ENCODE data around the gene WNT3A.

WNT3A gene

DNA sequence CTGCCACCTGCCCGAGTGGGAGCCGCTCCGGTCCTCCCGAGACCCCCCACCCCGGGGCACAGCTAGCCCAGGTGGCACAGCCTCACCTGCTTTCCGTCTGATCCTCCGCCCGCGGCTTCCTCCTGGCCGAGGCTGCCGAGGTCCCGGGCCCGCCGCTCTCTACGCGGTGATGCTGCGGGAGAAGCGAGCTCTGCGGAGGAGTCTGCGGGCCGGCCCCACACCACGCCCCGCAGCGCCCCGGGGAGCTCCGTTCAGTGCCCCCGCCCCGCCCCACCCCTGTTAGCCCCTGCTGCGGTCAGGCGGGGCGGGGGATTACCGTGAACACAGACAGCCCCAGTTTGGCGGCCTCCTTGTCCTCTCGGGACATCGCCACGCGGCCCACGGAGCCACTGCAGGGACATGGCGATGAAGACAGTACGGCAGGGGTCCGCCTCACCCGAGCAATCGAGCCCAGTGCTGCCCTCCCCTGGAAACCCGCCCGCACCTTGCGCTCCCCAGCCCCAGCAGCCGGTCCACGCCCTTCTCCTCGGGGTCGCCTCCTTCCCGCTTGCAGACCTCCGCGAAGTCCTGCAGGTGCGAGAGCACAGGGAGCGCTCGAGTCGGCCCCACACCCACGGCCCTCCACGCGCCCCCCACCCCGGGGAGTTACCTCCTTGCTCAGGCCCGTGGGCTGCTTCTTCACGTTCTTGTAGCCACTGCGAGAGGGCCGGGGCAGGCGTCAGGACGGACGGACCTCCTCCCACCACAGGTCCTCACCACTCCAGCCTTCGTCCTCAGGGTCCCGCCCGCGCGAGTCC lies 95.4 kb downstream of the WNT3A start:
- peaks cover 39% of the 10 kb centered on the region for H3K36me3 Mint-ChIP-seq
- H3K27ac Mint-ChIP-seq = peak overlapping the region; percentile 84
- no peaks in the 10 kb centered on the region for H3K9me3 Mint-ChIP-seq
- CTCF ChIA-PET = interaction anchor here (1.1 kb wide), 1 partner anchor 103 kb away, joined by 3 read pairs; no protein-coding TSS in a partner anchor
- peaks cover 34% of the 10 kb centered on the region for H3K4me1 Mint-ChIP-seq
- H3K4me3 Mint-ChIP-seq = peak overlapping the region; percentile 94
- peaks cover 5% of the 10 kb centered on the region for H3K27me3 Mint-ChIP-seq
- DNase-seq = peak; percentile 72

DNA sequence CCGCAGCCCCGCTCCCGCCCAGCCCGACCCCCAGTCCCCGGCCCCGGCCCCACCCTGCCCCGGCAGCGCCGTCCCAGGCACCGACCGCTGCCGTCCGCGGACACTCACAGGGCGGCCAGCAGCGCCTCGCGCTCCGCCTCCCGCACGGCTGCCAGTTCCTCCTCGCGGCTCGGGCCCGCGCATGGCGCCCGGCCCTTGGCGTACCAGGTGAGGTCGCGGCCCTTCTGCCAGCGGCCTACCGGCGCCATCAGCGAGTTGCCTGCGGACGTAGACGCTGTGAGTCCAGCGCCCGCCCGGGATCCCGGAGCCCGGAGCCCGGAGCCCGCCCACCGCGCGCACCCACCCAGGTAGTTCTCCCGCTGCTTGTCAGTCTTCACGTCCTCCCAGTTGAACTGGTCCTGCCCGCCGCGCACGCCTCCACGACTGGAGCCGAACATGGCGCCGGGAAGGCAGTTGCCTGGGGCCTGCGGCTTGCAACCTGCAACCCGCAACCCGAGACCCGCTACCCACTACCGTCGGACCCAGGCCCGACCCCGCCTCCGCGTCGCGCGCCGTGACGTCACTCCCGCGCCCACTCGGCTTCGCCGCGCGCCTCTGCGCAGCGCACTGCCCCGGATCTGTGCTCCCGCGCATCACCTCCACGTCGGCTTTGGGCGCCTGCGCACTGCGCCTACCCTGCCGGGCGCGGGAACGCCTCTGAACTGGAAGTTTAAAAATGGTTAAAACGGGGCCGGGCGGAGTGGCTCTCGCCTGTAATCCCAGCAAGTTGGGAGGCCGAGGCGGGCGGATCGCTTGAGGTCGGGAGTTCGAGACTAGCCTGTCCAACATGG lies 96.2 kb downstream of the WNT3A start, which contains the start of gene C1orf35:
Gene C1orf35, minus strand, starts transcription at position 535 of the 830 bp plus-strand sequence. Its CDS starts 98 bp downstream, at position 437.
- peaks cover 40% of the 10 kb centered on the region for H3K4me1 Mint-ChIP-seq
- H3K27me3 Mint-ChIP-seq = peaks cover 5% of the 10 kb centered on the region
- peak within 1 kb of the TSS; percentile 95 for H3K27ac Mint-ChIP-seq
- H3K36me3 Mint-ChIP-seq = peaks cover 32% of the 10 kb centered on the region
- H3K4me3 Mint-ChIP-seq = peak within 1 kb of the TSS; percentile 94
- peak; percentile 97 for DNase-seq
- CTCF ChIA-PET = interaction anchor here (1.5 kb wide), 1 partner anchor 28 kb away, joined by 4 read pairs; no protein-coding TSS in a partner anchor
- H3K9me3 Mint-ChIP-seq = no peaks in the 10 kb centered on the region

DNA sequence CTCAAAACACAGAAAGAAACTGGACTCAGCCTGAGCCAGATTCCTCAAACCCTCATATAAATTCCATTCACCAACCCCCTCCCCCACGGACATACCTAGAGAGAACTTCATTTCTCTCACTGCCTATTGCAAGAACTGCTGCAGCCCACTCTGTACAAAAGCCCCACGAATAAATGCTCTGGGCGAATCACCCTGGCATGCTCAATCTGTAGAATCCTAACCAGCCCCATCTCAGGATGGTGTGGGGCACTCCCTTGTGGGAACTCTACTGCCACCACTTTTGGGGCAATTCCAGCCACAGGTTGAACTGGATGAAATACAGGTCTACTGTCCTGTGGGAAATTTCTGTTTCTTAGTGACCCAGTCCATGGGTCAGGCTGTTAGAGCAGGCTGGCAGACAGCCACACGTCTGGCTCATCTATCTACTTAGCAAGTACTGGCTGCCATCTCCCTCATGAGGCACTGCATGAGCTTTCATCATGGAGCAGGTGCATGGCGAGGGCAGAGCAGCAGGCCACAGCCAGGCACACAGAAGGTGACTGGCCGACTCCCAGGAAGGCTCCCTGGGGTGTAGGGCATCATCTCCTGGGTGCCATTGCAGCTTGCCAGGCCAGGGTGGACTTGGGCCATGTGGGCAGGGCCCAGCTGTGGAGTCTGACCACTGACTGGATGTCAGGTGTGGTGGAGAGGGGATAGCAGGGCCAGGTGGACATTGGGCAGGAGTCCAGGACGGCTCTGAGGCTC lies 97.9 kb downstream of the WNT3A start:
- Mint-ChIP-seq H3K27ac (peak overlapping the region; percentile 86), H3K36me3 (peaks cover 18% of the 10 kb centered on the region), H3K9me3 (no peaks in the 10 kb centered on the region), H3K27me3 (peaks cover 6% of the 10 kb centered on the region), H3K4me1 (peaks cover 52% of the 10 kb centered on the region), H3K4me3 (peak overlapping the region; percentile 94)
- no peak for DNase-seq
- CTCF ChIA-PET = interaction anchor here (1.2 to 1.5 kb wide), 2 partner anchors 21 to 26 kb away, joined by 4 read pairs; no protein-coding TSS in a partner anchor

DNA sequence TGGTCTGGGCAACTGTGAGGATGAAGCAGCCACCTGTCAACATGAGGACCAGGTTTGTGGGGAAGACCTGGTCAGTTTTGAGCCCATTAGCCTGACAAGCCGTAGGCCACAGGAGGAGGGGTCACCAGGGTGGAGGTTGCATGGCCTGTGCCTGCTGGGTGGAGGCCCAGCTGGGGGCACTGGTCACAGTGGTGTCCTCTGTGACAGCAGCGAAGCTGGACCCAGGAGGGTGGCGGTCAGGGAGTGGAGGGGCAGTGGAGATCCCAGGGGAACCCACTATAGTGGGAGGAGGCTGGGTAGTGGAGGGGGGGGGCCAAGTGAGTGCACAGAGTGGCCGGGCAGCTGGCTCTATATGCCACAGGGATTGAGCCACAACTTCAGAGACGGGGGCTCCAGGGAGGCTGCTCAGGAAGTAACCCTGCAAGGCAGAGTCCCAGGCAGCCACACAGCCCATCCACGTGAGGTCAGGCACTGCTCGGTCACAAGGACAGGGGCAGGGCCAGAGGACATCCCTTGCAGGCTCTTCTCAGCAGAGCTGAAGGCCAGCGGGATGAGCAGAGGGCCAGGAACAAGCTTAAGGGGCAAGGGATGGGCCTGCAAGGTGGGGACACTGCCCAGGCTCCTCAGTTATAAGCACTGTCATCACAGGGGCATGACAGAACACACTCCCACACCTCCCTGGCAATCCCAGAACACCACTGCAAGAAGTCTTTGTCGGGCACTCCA lies 98.6 kb downstream of the WNT3A start:
- CTCF ChIA-PET = interaction anchor here (1.2 kb wide), 1 partner anchor 21 kb away, joined by 4 read pairs; no protein-coding TSS in a partner anchor
- Mint-ChIP-seq H3K4me3 (peak overlapping the region; percentile 94), H3K4me1 (peaks cover 59% of the 10 kb centered on the region), H3K27me3 (peaks cover 12% of the 10 kb centered on the region), H3K9me3 (no peaks in the 10 kb centered on the region), H3K27ac (no peak overlapping the region), H3K36me3 (peaks cover 11% of the 10 kb centered on the region)
- DNase-seq = no peak

DNA sequence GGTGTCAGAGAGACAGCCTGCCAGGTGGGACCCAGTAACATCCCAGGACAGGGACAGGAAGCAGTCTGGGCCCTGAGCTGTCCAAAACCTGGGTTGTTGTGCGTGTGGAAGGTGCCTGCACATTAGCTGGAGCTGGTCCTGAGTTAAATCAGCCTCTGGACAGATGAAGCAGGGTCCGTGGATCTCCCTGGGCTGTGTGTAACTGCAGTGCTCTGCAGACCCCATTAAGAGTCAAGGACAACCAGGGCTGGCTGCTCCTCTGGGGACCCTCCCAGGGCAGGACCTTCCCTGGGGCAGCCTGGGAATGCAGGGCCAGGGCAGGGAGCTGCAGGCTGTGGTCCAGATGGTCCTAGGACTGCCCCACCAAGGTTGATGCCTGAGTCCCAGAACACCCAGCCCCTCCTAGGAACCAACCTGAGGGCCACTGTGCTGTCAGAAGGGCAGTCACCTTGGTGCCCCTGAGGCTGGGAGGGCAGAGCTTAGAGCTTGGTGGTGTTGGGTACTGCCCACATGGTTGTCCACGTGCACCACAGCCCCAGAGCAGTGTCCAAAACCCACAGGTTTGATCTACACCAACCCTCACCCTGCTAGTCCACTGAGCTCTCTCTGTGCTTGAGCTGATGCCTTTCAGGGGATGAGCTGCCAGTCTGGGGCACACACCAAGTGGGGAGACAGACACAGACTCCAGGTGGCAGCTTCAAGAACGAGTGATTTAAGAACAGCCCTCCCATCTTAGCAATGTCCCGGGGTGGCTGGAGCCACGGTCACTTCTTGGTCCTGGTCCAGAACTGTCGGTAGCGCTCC lies 99.4 kb downstream of the WNT3A start:
- no peak overlapping the region for H3K4me3 Mint-ChIP-seq
- peaks cover 59% of the 10 kb centered on the region for H3K4me1 Mint-ChIP-seq
- peaks cover 12% of the 10 kb centered on the region for H3K36me3 Mint-ChIP-seq
- DNase-seq = no peak
- CTCF ChIA-PET = interaction anchor here (1.2 kb wide), 1 partner anchor 22 kb away, joined by 4 read pairs; no protein-coding TSS in a partner anchor
- H3K9me3 Mint-ChIP-seq = no peaks in the 10 kb centered on the region
- peak overlapping the region; percentile 70 for H3K27ac Mint-ChIP-seq
- peaks cover 12% of the 10 kb centered on the region for H3K27me3 Mint-ChIP-seq

DNA sequence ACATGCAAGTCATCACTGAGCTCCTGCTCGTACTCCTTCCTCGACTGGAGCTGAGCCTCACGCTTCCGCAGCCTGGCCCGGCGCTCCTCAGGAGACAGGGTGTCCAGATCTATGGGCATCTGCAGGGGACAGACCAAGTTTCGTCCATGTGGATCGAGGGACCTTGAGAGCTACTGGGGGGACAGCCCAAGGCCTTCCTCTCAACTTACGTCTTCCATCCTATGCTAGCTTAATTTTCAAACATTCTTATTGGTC lies 99.9 kb downstream of the WNT3A start:
- Mint-ChIP-seq H3K27me3 (peaks cover 12% of the 10 kb centered on the region), H3K27ac (peak overlapping the region; percentile 70), H3K4me3 (peak overlapping the region; percentile 28), H3K9me3 (no peaks in the 10 kb centered on the region), H3K36me3 (peaks cover 12% of the 10 kb centered on the region), H3K4me1 (peaks cover 54% of the 10 kb centered on the region)
- DNase-seq = no peak
- CTCF ChIA-PET = interaction anchor here (0.9 kb wide), 1 partner anchor 60 kb away, joined by 3 read pairs; no protein-coding TSS in a partner anchor

DNA sequence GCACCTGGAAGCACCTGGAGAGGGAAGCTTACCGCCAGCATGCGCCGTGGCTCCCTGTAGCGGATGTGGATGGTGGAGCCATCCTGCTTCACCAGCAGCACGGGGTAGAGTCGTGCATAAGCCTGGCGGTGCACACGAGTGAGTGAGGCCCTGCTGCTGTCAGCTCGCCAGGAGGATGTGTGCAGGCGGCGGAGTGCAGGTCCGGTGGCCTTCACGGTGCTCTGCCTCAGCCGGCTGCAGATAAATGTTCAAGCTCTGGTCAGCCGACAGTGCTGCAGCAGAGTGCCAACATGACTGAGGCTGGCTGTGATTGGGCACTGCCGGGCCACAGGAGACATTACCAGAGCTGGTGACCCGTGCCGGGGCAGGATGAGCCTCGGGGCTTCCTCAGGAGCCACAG lies 100.8 kb downstream of the WNT3A start:
- peaks cover 12% of the 10 kb centered on the region for H3K36me3 Mint-ChIP-seq
- CTCF ChIA-PET = interaction anchor here (0.9 kb wide), 1 partner anchor 59 kb away, joined by 3 read pairs; no protein-coding TSS in a partner anchor
- DNase-seq = no peak
- peaks cover 54% of the 10 kb centered on the region for H3K4me1 Mint-ChIP-seq
- peak overlapping the region; percentile 90 for H3K27ac Mint-ChIP-seq
- no peaks in the 10 kb centered on the region for H3K9me3 Mint-ChIP-seq
- H3K4me3 Mint-ChIP-seq = peak overlapping the region; percentile 87
- H3K27me3 Mint-ChIP-seq = peaks cover 12% of the 10 kb centered on the region

DNA sequence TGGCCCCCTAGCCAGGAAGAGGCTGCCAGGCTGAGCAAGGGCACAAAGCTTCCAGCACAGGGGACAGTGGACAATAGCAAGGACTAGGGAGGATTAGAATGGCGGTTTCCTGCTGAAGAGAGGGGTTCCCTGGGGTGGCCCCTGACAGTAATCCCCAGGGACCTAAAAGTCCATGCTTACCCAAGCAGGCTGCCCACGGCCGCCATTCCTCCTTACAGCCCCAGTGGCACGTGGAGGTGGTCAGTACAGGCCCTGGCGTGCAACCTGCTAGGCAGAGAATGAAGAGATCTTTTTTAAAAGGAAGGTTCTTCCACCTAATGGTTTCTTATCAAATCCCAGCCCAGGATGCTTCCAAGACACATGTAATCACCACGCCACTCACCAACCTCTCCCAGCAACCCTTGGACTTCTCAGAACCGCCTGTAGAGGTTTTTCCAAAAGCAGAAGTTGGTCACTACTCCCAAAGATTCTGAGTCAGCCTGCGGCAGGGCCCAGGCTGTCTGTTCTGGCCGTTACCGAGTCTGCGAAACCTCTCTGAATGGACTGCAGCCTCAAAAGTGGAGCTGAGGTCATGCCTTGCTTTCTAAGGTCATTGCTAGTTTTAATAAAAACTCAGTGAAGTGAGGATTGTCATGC lies 101.4 kb downstream of the WNT3A start:
- CTCF ChIA-PET = no interaction called here
- Mint-ChIP-seq H3K4me3 (peak overlapping the region; percentile 87), H3K27ac (peak overlapping the region; percentile 90), H3K9me3 (no peaks in the 10 kb centered on the region), H3K27me3 (peaks cover 10% of the 10 kb centered on the region), H3K36me3 (peaks cover 12% of the 10 kb centered on the region), H3K4me1 (peaks cover 51% of the 10 kb centered on the region)
- DNase-seq = no peak

DNA sequence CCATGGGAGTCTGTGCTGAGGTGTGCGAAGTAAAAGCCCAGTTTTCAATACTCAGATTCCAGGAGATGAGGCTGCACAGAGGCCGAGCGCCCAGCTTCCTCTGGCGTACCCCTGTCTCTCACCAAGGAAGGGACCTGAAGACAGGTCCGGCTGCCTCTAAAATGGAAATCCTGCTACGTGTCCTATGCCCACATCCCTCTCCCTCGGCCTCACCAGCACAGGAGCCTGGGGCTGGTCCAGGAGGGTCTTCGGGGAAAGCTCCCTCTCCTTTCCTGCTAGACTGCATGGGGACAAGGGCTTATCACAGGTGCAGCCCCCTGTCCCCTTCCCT lies 101.9 kb downstream of the WNT3A start:
- Mint-ChIP-seq H3K4me1 (peaks cover 46% of the 10 kb centered on the region), H3K27me3 (peaks cover 7% of the 10 kb centered on the region), H3K9me3 (no peaks in the 10 kb centered on the region), H3K4me3 (peak overlapping the region; percentile 87), H3K27ac (peak overlapping the region; percentile 90), H3K36me3 (peaks cover 11% of the 10 kb centered on the region)
- DNase-seq = no peak
- CTCF ChIA-PET = no interaction called here

DNA sequence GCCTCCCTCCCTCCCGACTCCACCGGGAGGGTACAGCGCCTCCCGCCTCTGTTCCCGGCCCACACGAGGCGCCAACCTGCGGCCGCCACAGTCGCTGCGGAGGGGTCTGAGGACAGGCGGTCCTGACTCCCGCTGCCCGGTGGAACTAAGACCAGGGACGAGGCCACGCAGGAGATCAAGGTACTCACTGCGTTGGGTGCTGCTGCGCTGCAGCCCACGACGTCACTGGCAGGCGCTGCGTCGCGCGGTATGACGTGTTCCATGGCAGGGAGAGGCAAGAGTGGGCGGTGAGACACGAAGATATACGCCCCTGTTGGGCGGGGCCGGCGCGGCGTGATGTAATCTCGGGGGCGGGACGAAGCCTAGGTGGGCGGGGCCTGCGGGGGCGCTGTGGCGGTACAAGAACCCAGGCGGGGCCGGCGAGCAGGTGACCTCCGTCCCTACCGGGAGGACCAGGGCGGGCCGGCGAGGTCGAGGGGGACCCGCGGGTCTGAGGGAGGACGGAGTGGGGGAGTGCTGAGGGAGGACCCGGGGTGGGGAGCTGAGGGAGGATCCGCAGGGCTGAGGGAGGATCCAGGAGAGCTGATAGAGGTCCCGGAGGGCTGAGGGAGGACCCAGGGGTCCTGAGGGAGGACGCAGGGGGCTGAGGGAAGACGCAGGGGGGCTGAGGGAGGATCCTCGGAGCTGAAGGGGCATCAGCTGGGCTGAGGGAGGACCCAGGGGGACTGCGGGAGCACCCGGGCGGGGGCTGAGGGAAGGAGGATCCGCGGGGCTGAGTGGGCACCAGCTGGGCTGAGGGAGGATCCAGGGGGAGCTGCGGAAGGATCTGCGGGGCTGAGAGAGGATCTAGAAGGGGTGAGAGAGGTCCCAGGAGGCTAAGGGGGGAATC lies 102.5 kb downstream of the WNT3A start, which contains the start of gene MRPL55:
Gene MRPL55, minus strand, starts transcription at position 227 of the 889 bp plus-strand sequence. CDS start 1,039 bp downstream, outside the sequence.
- Mint-ChIP-seq H3K4me1 (peaks cover 40% of the 10 kb centered on the region), H3K9me3 (no peaks in the 10 kb centered on the region), H3K27me3 (peaks cover 7% of the 10 kb centered on the region), H3K36me3 (peaks cover 11% of the 10 kb centered on the region), H3K27ac (peak within 1 kb of the TSS; percentile 90), H3K4me3 (peak within 1 kb of the TSS; percentile 87)
- DNase-seq = peak; percentile 99
- CTCF ChIA-PET = interaction anchor here (1.7 kb wide), 1 partner anchor 22 kb away, joined by 5 read pairs; no protein-coding TSS in a partner anchor

DNA sequence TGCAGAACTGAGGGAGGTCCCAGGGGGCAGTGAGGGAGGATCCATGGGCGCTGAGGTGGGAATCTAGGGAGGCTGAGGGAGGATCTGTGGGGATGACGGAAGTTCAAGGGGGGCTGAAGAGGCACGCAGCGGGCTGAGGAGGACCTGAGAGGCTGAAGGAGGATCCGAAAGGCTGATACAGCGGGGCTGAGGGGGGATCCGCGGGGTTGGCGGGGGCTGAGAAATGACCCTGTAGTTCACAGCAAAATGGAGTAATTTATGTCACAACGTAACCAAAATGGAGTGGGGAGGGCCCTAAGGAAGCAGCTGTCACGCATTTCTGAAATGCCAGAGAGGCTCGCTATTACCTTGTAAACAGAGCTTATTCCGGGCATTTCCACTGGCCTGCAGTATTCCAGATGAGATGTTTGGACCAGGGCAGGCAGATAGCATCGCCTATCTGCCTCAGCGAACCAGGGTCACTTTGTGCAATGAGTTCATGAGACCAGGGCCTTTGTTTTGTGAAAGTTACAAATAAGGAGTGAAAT lies 103.2 kb downstream of the WNT3A start:
- CTCF ChIA-PET = interaction anchor here (1.7 kb wide), 1 partner anchor 21 kb away, joined by 5 read pairs; no protein-coding TSS in a partner anchor
- Mint-ChIP-seq H3K36me3 (peaks cover 11% of the 10 kb centered on the region), H3K4me1 (peaks cover 33% of the 10 kb centered on the region), H3K27me3 (peaks cover 7% of the 10 kb centered on the region), H3K4me3 (peak overlapping the region; percentile 87), H3K27ac (peak overlapping the region; percentile 90), H3K9me3 (no peaks in the 10 kb centered on the region)
- DNase-seq = no peak

Measured in activated naive CD4-positive, alpha-beta T cell treated with anti-CD3 and anti-CD28 coated beads, Interleukin-2, amount 10 ng/mL, durations not matched to agents 7 days and 5 days (primary cell).